SK-N-SH (cell line): ENCODE measurements around the gene COL23A1. TPM values are rescaled to one million over a fixed set of nuclear protein-coding genes. Genes with fewer than 3 reads are reported as not detected.

ENCODE experiments used
- CTCF ChIA-PET: fragments of 300-600, 350-600 bp; formaldehyde crosslinking; extraction: SDS; loops from one replicate; lab custom pipeline; 2021; lab: Yijun Ruan, JAX
- POLR2A ChIA-PET: fragments of 350-600 bp; sonication (Branson Sonifier 250); formaldehyde crosslinking; extraction: SDS; loops from one replicate; lab custom pipeline; 2020; ENCODE audit warnings: antibody characterized with exemption, inconsistent platforms; lab: Yijun Ruan, JAX
- DNase-seq: peaks from one replicate; pipeline ENCODE4 v3.0.0; 2012
- H2AFZ ChIP-seq: fragments of 200-600 bp; sonication (generic); 2 replicates; pipeline ENCODE4 v1.8.1; 2016; ENCODE audit warnings: antibody characterized with exemption, mild to moderate bottlenecking, low read depth
- H3F3A ChIP-seq: fragments of 200-600 bp; sonication (generic); replicated peaks from 2 replicates; pipeline ENCODE3; 2016; ENCODE audit warnings: antibody characterized with exemption, mild to moderate bottlenecking; ENCODE audit not compliant: insufficient read depth
- H3K27ac ChIP-seq, 2 experiments: fragments of 200-500 bp in 1 of 2; fragments of 200-600 bp in 1 of 2; sonication (Bioruptor generic) in 1 of 2; sonication (generic), shearing (Covaris generic) in 1 of 2; 2 replicates each; pipeline versions ENCODE4 v1.5.1 to v1.6.1; 2014 to 2016; ENCODE audit warnings: low read depth in 2 of 2, inconsistent platforms in 1 of 2, low read length in 1 of 2, mild to moderate bottlenecking in 1 of 2, mixed read lengths in 1 of 2
- H3K27me3 ChIP-seq: fragments of 200-600 bp; sonication (generic), shearing (Covaris generic); 2 replicates; pipeline ENCODE4 v1.6.1; 2016; ENCODE audit warnings: mixed run types; ENCODE audit not compliant: insufficient read depth
- H3K36me3 ChIP-seq, 2 experiments: fragments of 200-500 bp in 1 of 2; fragments of 200-600 bp in 1 of 2; sonication (Bioruptor generic) in 1 of 2; sonication (generic) in 1 of 2; replicated peaks in 1 of 2; 2 replicates each; pipeline versions ENCODE3 to v1.5.1; 2014 to 2016; ENCODE audit warnings: low read length in 1 of 2, mild to moderate bottlenecking in 1 of 2; ENCODE audit not compliant: insufficient read depth in 2 of 2, control insufficient read depth in 1 of 2
- H3K4me1 ChIP-seq, 2 experiments: fragments of 200-500 bp in 1 of 2; fragments of 200-600 bp in 1 of 2; sonication (Bioruptor generic) in 1 of 2; sonication (generic), shearing (Covaris generic) in 1 of 2; 2 replicates each; pipeline versions ENCODE4 v1.5.1 to v1.6.1; 2014 to 2016; ENCODE audit warnings: low read depth in 1 of 2, low read length in 1 of 2, mixed run types in 1 of 2; ENCODE audit not compliant: insufficient read depth in 2 of 2, control insufficient read depth in 1 of 2
- H3K4me2 ChIP-seq: fragments of 200-600 bp; sonication (generic), shearing (Covaris generic); 2 replicates; pipeline ENCODE4 v1.6.1; 2017; ENCODE audit warnings: mixed run types
- H3K4me3 ChIP-seq, 2 experiments: fragments of 200-500 bp in 1 of 2; fragments of 200-600 bp in 1 of 2; sonication (Bioruptor generic) in 1 of 2; sonication (generic), shearing (Covaris generic) in 1 of 2; 2 replicates each; pipeline versions ENCODE4 v1.5.1 to v1.8.1; 2014 to 2016; ENCODE audit warnings: low read depth in 2 of 2, inconsistent platforms in 1 of 2, low read length in 1 of 2, mild to moderate bottlenecking in 1 of 2, mixed read lengths in 1 of 2, moderate library complexity in 1 of 2
- H3K79me2 ChIP-seq: fragments of 200-600 bp; sonication (generic); 2 replicates; pipeline ENCODE4 v1.8.1; 2017; ENCODE audit warnings: mild to moderate bottlenecking; ENCODE audit not compliant: insufficient read depth
- H3K9ac ChIP-seq: fragments of 200-600 bp; sonication (generic); 2 replicates; pipeline ENCODE4 v1.6.1; 2017; ENCODE audit warnings: mixed run types
- H3K9me2 ChIP-seq: fragments of 200-600 bp; sonication (generic); 2 replicates; pipeline ENCODE4 v1.6.1; 2017; ENCODE audit warnings: mixed run types
- H3K9me3 ChIP-seq: fragments of 200-600 bp; sonication (generic); 2 replicates; pipeline ENCODE4 v1.6.1; 2017; ENCODE audit warnings: mixed run types, mild to moderate bottlenecking, moderate library complexity
- H4K20me1 ChIP-seq: fragments of 200-600 bp; sonication (generic); 2 replicates; pipeline ENCODE4 v1.6.1; 2017; ENCODE audit warnings: mild to moderate bottlenecking, mixed run types; ENCODE audit not compliant: insufficient read depth
- ELF1 ChIP-seq: IDR thresholded peaks from 2 replicates; pipeline ENCODE4 v1.4.0; 2012
- FOSL2 ChIP-seq: IDR thresholded peaks from 2 replicates; pipeline ENCODE4 v1.4.0; 2012; ENCODE audit warnings: low read depth, mild to moderate bottlenecking, moderate library complexity, borderline replicate concordance
- JUND ChIP-seq: IDR thresholded peaks from 2 replicates; pipeline ENCODE4 v1.4.0; 2012
- MEF2A ChIP-seq: IDR thresholded peaks from 2 replicates; pipeline ENCODE4 v1.4.0; 2012; ENCODE audit warnings: low read depth, borderline replicate concordance
- MXI1 ChIP-seq: IDR thresholded peaks from 2 replicates; pipeline ENCODE4 v1.6.1; 2012; ENCODE audit warnings: mild to moderate bottlenecking, low read depth, low read length, improper control_type of control experiment
- PBX3 ChIP-seq: IDR thresholded peaks from 2 replicates; pipeline ENCODE4; 2012
- POLR2AphosphoS5 ChIP-seq: IDR thresholded peaks from 2 replicates; pipeline ENCODE4 v1.6.1; 2012; ENCODE audit warnings: low read depth, low read length
- RCOR1 ChIP-seq: fragments of 150-350 bp; IDR thresholded peaks from 2 replicates; pipeline ENCODE4 v1.6.1; 2017; ENCODE audit warnings: antibody characterized with exemption, low read length
- REST ChIP-seq: IDR thresholded peaks from 2 replicates; pipeline ENCODE4 v1.6.1; 2012; ENCODE audit warnings: mild to moderate bottlenecking, low read depth, low read length, moderate library complexity
- SMC3 ChIP-seq: IDR thresholded peaks from 2 replicates; pipeline ENCODE4 v1.6.1; 2012; ENCODE audit warnings: low read depth, low read length, improper control_type of control experiment
- TAF1 ChIP-seq: IDR thresholded peaks from 2 replicates; pipeline ENCODE4 v1.6.1; 2012; ENCODE audit warnings: low read depth, mild to moderate bottlenecking, low read length, moderate library complexity, borderline replicate concordance
- TEAD4 ChIP-seq: IDR thresholded peaks from 2 replicates; pipeline ENCODE4 v1.4.0; 2012; ENCODE audit warnings: mild to moderate bottlenecking, borderline replicate concordance; ENCODE audit not compliant: insufficient read depth
- USF2 ChIP-seq: fragments of 150-350 bp; IDR thresholded peaks from 2 replicates; pipeline ENCODE4 v1.6.1; 2017; ENCODE audit warnings: antibody characterized with exemption, low read length, low read depth, borderline replicate concordance
- WGBS: methylation state at CpG from one replicate; pipeline ENCODE4 v1.1.6; 2017; ENCODE audit warnings: low lambda C conversion rate; 5-methylcytosine and 5-hydroxymethylcytosine counted together
- polyA plus RNA-seq, 3 experiments: library from polyadenylated mRNA; depleted of rRNA; stranded (reverse); fragments of >200 nt; gene quantifications; 2 replicates each; pipeline ENCODE4 v1.2.3, GENCODE V29; 2012
- TF ChIP-seq, protein P1 (sequence below): IDR thresholded peaks from 2 replicates; pipeline ENCODE4 v1.4.0; 2012; ENCODE audit warnings: low read depth
- TF ChIP-seq, protein P2 (sequence below): fragments of 150-350 bp; IDR thresholded peaks from 2 replicates; pipeline ENCODE4 v1.6.1; 2016; ENCODE audit warnings: mild to moderate bottlenecking, low read depth, low read length

The COL23A1 gene
- polyA plus RNA-seq, 1 of the 3 experiments (the other 2 are of a cell fraction): 0.10 TPM

DNA sequence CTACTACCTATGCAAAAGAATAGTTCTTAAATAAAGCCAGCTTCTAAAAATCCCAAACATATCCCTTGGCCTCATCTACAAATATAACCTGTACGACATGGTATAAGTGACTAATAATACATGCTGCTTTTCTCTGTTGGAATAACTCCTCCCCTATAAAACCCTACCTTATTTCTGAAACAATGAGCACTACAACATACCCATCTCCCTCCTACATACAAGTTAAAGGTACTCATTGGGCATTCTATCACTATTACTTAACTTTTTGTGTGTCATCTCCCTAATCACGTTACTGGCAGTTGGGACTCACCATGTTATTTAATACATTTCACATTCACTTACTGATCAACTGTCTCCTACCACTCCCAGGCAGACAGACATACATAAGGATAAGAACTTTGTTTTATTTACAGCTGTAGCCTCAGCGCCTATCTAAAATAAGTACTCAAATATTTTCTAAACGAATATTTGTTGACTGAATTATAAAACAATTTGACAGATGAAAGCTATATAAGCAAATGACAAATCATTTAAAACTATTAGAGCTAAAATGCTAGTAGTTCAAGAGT is 32.6 kb upstream of the COL23A1 start:
- Histone ChIP-seq H3K9me2 (no peaks in the 10 kb centered on the region), H3F3A (peaks cover 6% of the 10 kb centered on the region), H2AFZ (no peak overlapping the region), H3K79me2 (peaks cover 66% of the 10 kb centered on the region), H3K9ac (no peak overlapping the region), H3K36me3 (peaks cover 53 to 56% of the 10 kb centered on the region in 2 experiments), H3K9me3 (no peaks in the 10 kb centered on the region), H3K4me1 (peaks cover 5 to 6% of the 10 kb centered on the region in 2 experiments; a peak in 2 of 4 replicates), H3K27me3 (no peaks in the 10 kb centered on the region), H3K4me3 (no peak overlapping the region), H3K27ac (no peak overlapping the region), H3K4me2 (no peak overlapping the region), H4K20me1 (peaks cover 23% of the 10 kb centered on the region; the same call in 1 of the 2 replicates)
- POLR2A ChIA-PET: interaction anchor here (0.5 to 0.9 kb wide), 2 partner anchors 30 to 195 kb away, joined by 3 to 5 read pairs; no protein-coding TSS in a partner anchor
- no peak for DNase-seq
- 91% methylated on average over 4 of the region's 4 CpGs for WGBS
- CTCF ChIA-PET: interaction anchor here (1.0 to 4.2 kb wide), 5 partner anchors 33 to 388 kb away, joined by 3 to 16 read pairs (median 6); partner anchors contain the start of genes COL23A1 and ZNF354A
- TF ChIP-seq TEAD4 (no peak), MEF2A (no peak), MXI1 (no peak), USF2 (no peak), PBX3 (no peak), RCOR1 (no peak), TAF1 (no peak), JUND (no peak), FOSL2 (no peak), SMC3 (no peak), ELF1 (no peak), REST (no peak), POLR2AphosphoS5 (no peak)
- TF ChIP-seq, protein P1, sequence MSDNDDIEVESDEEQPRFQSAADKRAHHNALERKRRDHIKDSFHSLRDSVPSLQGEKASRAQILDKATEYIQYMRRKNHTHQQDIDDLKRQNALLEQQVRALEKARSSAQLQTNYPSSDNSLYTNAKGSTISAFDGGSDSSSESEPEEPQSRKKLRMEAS: no peak
- TF ChIP-seq, protein P2, sequence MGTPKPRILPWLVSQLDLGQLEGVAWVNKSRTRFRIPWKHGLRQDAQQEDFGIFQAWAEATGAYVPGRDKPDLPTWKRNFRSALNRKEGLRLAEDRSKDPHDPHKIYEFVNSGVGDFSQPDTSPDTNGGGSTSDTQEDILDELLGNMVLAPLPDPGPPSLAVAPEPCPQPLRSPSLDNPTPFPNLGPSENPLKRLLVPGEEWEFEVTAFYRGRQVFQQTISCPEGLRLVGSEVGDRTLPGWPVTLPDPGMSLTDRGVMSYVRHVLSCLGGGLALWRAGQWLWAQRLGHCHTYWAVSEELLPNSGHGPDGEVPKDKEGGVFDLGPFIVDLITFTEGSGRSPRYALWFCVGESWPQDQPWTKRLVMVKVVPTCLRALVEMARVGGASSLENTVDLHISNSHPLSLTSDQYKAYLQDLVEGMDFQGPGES: no peak
